Neural crest cell (in vitro differentiated cells): ENCODE data around the gene NHSL2. TPM values are rescaled to one million over a fixed set of nuclear protein-coding genes. Genes with fewer than 3 reads are reported as not detected.

ENCODE experiments used
- DNase-seq: peaks from one replicate; pipeline ENCODE4 v3.0.0; 2021; ENCODE audit warnings: low read depth, mixed read lengths, low spot score
- H3K27ac Mint-ChIP-seq: one replicate; pipeline ENCODE4 v1.8.0; 2021; ENCODE audit warnings: mild to moderate bottlenecking, mixed read lengths; ENCODE audit not compliant: unreplicated experiment
- H3K27me3 Mint-ChIP-seq: 2 replicates; pipeline ENCODE4 v1.8.0; 2021; ENCODE audit warnings: low read depth, mild to moderate bottlenecking, mixed read lengths
- H3K36me3 Mint-ChIP-seq: 2 replicates; pipeline ENCODE4 v1.8.0; 2021; ENCODE audit warnings: low read depth, mild to moderate bottlenecking, mixed read lengths
- H3K4me1 Mint-ChIP-seq: 2 replicates; pipeline ENCODE4 v1.8.0; 2021; ENCODE audit warnings: mixed read lengths
- H3K4me3 Mint-ChIP-seq: one replicate; pipeline ENCODE4 v1.8.0; 2021; ENCODE audit warnings: mild to moderate bottlenecking, mixed read lengths
- H3K9me3 Mint-ChIP-seq: 2 replicates; pipeline ENCODE4 v1.8.0; 2021; ENCODE audit warnings: mixed read lengths
- CTCF ChIP-seq: fragments of 200-600 bp; sonication (generic); conservative IDR thresholded peaks from 2 replicates; pipeline ENCODE4 v1.5.0; 2021; ENCODE audit warnings: antibody characterized with exemption, mild to moderate bottlenecking
- total RNA-seq: library from RNA; stranded (reverse); gene quantifications from 2 replicates; pipeline ENCODE4 v1.2.1, GENCODE V29; 2021

The NHSL2 gene
- total RNA-seq, 1 donor from 2014 or later: 9.9 TPM

GRCh38 chrX:71989768-71990426, 79.3 kb downstream of the NHSL2 start:
- Mint-ChIP-seq H3K4me1 (peaks cover 35% of the 10 kb centered on the region), H3K9me3 (peaks cover 13% of the 10 kb centered on the region), H3K27me3 (no peaks in the 10 kb centered on the region), H3K27ac (no peak overlapping the region), H3K4me3 (no peak overlapping the region), H3K36me3 (peaks cover 4% of the 10 kb centered on the region)
- no peak for DNase-seq
- no peak for TF ChIP-seq CTCF

GRCh38 chrX:71990518-71990917, 79.9 kb downstream of the NHSL2 start:
- no peak overlapping the region for H3K4me3 Mint-ChIP-seq
- no peak for DNase-seq
- H3K27me3 Mint-ChIP-seq: no peaks in the 10 kb centered on the region
- H3K9me3 Mint-ChIP-seq: peaks cover 15% of the 10 kb centered on the region
- TF ChIP-seq CTCF: no peak
- peaks cover 6% of the 10 kb centered on the region for H3K36me3 Mint-ChIP-seq
- peaks cover 41% of the 10 kb centered on the region for H3K4me1 Mint-ChIP-seq
- H3K27ac Mint-ChIP-seq: peak overlapping the region; percentile 78

GRCh38 chrX:71991164-71991563, 80.5 kb downstream of the NHSL2 start:
- H3K27ac Mint-ChIP-seq: no peak overlapping the region
- H3K4me1 Mint-ChIP-seq: peaks cover 44% of the 10 kb centered on the region
- DNase-seq: no peak
- no peak overlapping the region for H3K4me3 Mint-ChIP-seq
- peaks cover 6% of the 10 kb centered on the region for H3K36me3 Mint-ChIP-seq
- no peaks in the 10 kb centered on the region for H3K27me3 Mint-ChIP-seq
- peaks cover 16% of the 10 kb centered on the region for H3K9me3 Mint-ChIP-seq
- no peak for TF ChIP-seq CTCF

GRCh38 chrX:71992711-71993110, 82.1 kb downstream of the NHSL2 start:
- H3K4me3 Mint-ChIP-seq: no peak overlapping the region
- TF ChIP-seq CTCF: no peak
- no peaks in the 10 kb centered on the region for H3K27me3 Mint-ChIP-seq
- H3K4me1 Mint-ChIP-seq: peaks cover 56% of the 10 kb centered on the region
- H3K36me3 Mint-ChIP-seq: peaks cover 6% of the 10 kb centered on the region
- DNase-seq: no peak
- peak overlapping the region; percentile 19 for H3K27ac Mint-ChIP-seq
- H3K9me3 Mint-ChIP-seq: peaks cover 12% of the 10 kb centered on the region

GRCh38 chrX:71993371-71993770, 82.7 kb downstream of the NHSL2 start:
- H3K4me3 Mint-ChIP-seq: no peak overlapping the region
- peaks cover 56% of the 10 kb centered on the region for H3K4me1 Mint-ChIP-seq
- peaks cover 9% of the 10 kb centered on the region for H3K9me3 Mint-ChIP-seq
- no peaks in the 10 kb centered on the region for H3K27me3 Mint-ChIP-seq
- no peak for DNase-seq
- no peak for TF ChIP-seq CTCF
- H3K27ac Mint-ChIP-seq: no peak overlapping the region
- H3K36me3 Mint-ChIP-seq: peaks cover 6% of the 10 kb centered on the region
